ENCODE measurements around the gene SPRYD7.

SPRYD7 gene

DNA sequence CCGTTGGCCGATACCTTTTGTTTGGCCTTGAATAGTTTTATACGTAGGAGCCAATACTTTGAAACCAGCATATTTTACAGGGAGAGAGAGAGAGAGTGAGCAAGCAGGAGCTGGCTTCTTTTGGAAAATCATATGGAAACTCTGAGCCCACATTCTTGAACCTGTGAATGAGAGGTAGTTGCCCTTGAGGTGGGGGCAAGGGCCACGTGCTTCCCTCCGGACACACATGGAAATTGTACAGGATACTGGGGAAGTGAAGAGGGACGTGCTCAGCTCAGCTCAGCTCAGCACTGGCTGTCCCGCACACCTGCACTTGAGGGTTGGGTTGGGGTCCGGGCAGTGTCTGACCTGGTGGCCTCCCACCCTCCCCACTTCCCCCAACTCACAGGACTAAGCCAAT lies 68.3 kb downstream of the SPRYD7 start:
- ATAC-seq (replicated peaks) (no peak), DNase-seq (no peak)
- H3K4me3 Mint-ChIP-seq: no peak overlapping the region
- H3K9me3 Mint-ChIP-seq: no peaks in the 10 kb centered on the region
- no peaks in the 10 kb centered on the region for H3K4me1 Mint-ChIP-seq (ENCODE audit: low read depth in 2 of 2)
- H3K27me3 Mint-ChIP-seq: peaks cover 18 to 35% of the 10 kb centered on the region in 2 donors
- peaks cover 2% of the 10 kb centered on the region for H3K36me3 Mint-ChIP-seq (ENCODE audit: insufficient read depth)
- no peak overlapping the region for H3K27ac Mint-ChIP-seq

DNA sequence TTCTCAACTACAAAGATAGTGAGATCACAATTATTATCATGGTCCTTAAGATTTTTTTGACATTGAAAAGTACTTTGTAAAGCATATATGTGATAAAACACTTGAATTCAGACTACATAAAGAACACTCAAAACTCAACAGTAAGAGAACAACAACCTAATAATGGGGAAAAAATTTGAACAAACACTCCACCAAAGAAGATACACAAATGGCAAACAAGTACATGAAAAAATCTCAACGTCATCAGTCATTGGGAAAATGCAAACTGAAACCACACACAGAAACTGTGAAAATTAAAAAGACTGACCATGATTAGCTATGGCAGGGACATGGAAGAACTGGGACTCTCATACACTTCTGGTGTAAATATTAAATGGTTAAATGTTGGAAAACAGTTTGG lies 70.9 kb downstream of the SPRYD7 start:
- DNase-seq (no peak), ATAC-seq (replicated peaks) (no peak)
- H3K9me3 Mint-ChIP-seq: no peaks in the 10 kb centered on the region
- H3K36me3 Mint-ChIP-seq (ENCODE audit: insufficient read depth): no peaks in the 10 kb centered on the region
- H3K4me1 Mint-ChIP-seq (ENCODE audit: low read depth in 2 of 2): no peaks in the 10 kb centered on the region
- H3K27me3 Mint-ChIP-seq: peaks cover 18 to 30% of the 10 kb centered on the region in 2 donors
- H3K27ac Mint-ChIP-seq: no peak overlapping the region
- no peak overlapping the region for H3K4me3 Mint-ChIP-seq

DNA sequence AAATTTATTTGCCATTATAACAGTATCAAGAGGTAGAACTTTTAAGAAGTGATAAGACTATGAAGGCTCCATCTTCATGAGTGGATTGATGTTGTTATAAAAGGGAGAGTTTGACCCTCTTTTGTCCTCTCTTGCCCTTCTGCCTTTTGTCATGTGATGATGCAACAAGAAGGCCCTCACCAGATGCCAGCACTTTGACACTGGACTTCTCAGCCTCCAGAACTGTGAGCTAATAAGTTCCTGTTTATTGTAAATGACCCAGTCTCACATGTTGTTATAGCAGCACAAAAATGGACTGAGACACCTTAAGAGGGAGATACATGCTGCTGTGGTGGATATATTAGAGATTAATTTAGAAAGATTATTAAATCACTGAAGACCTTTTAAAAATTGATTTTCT lies 71.6 kb downstream of the SPRYD7 start:
- no peak for ATAC-seq (replicated peaks)
- Mint-ChIP-seq H3K4me3 (no peak overlapping the region), H3K4me1 (ENCODE audit: low read depth in 2 of 2) (no peaks in the 10 kb centered on the region), H3K9me3 (no peaks in the 10 kb centered on the region), H3K27me3 (peaks cover 18 to 30% of the 10 kb centered on the region in 2 donors), H3K27ac (no peak overlapping the region), H3K36me3 (ENCODE audit: insufficient read depth) (no peaks in the 10 kb centered on the region)
- no peak for DNase-seq
